Aorta (tissue), 5 donors: ENCODE results near the gene CCDC144A. TPM values are rescaled to one million over a fixed set of nuclear protein-coding genes. Genes with fewer than 3 reads are reported as not detected.
A peak's percentile ranks its signal among the peaks of the same experiment; 100 is the strongest.
"Not testable (repeated sequence)": the region's sequence is repeated elsewhere in the genome, so short reads cannot be mapped to it uniquely, and the experiment has no call there.

Source experiments
- ATAC-seq: fragments of 200-7000 bp; cut with Tn5 transposase; one replicate; pipeline ENCODE4 v1.9.1; 2022; ENCODE audit warnings: moderate library complexity; ENCODE audit not compliant: low FRiP score
- DNase-seq, 2 donors: peaks; one replicate each; pipeline ENCODE4 v3.0.0-alpha.2; 2020
- H3K27ac ChIP-seq, 2 donors: one replicate each; pipeline ENCODE4 v1.5.1; 2013; ENCODE audit warnings: low read length in 2 of 2, mild to moderate bottlenecking in 2 of 2, moderate library complexity in 2 of 2, control low read depth in 1 of 2, inconsistent platforms in 1 of 2, low read depth in 1 of 2
- H3K27me3 ChIP-seq, 2 donors: one replicate each; pipeline ENCODE4 v1.6.1; 2013; ENCODE audit warnings: control low read depth in 1 of 2, low read length in 1 of 2, mild to moderate bottlenecking in 1 of 2, moderate library complexity in 1 of 2; ENCODE audit not compliant: insufficient read depth in 2 of 2, control insufficient read depth in 1 of 2
- H3K36me3 ChIP-seq, 2 donors: one replicate each; pipeline ENCODE4 v1.6.1; 2013; ENCODE audit warnings: control low read depth in 1 of 2, low read length in 1 of 2, mild to moderate bottlenecking in 1 of 2; ENCODE audit not compliant: insufficient read depth in 2 of 2, control insufficient read depth in 1 of 2
- H3K4me1 ChIP-seq, 2 donors: one replicate each; pipeline ENCODE4 v1.6.1; 2013; ENCODE audit warnings: low read length in 2 of 2, control low read depth in 1 of 2, mild to moderate bottlenecking in 1 of 2, moderate library complexity in 1 of 2; ENCODE audit not compliant: insufficient read depth in 2 of 2, control insufficient read depth in 1 of 2
- H3K4me3 ChIP-seq, 2 donors: one replicate each; pipeline ENCODE4 v1.5.1; 2013; ENCODE audit warnings: low read length in 2 of 2, control low read depth in 1 of 2, mild to moderate bottlenecking in 1 of 2
- H3K9me3 ChIP-seq: one replicate; pipeline ENCODE4 v1.6.1; 2013; ENCODE audit warnings: mild to moderate bottlenecking, low read length; ENCODE audit not compliant: control insufficient read depth
- WGBS, 2 donors: extraction: QIAGEN DNeasy Blood & Tissue Kit; methylation state at CpG; one replicate each; pipeline ENCODE4 v1.1.7; 2013; 5-methylcytosine and 5-hydroxymethylcytosine counted together
- intact Hi-C, 2 donors: fragments of 100-400 bp; cut with DNase I; formaldehyde crosslinking; loops; one replicate each; pipeline versions ENCODE4 v1.14.2 to v1.15.0; 2022
- long read RNA-seq, 2 donors: library from polyadenylated mRNA; unstranded; transcript quantifications; one replicate each; pipeline ENCODE4 v2.0.0, GENCODE V29; 2020 to 2021
- polyA plus RNA-seq, 2 donors: library from polyadenylated mRNA; stranded (reverse); fragments of 200-250 nt; gene quantifications; one replicate each; pipeline ENCODE4 v1.2.3, GENCODE V29; 2013
- total RNA-seq, 2 donors: library from RNA; stranded (reverse); fragmentation: NEBNext Ultra II Directional; extraction: Animal tissue kit (Norgen Biotek cat#: 25700); gene quantifications; one replicate each; pipeline ENCODE4 v1.2.1, GENCODE V29; 2021
- donor health status: healthy with polysubstance abuse.
- donor health status: Bipolar disorder and iron deficiency.
- donor health status: DM: no; HTN: no; CAD: no.
- donor health status: DM: no; HTN: no; CAD: no.
- donor health status: DM: yes; HTN: yes; CAD: no.

Gene CCDC144A
- total RNA-seq: 10 to 100 TPM in 1 of 2 donors, 1 to 10 TPM in 1; 2.5 to 18.6 TPM
- polyA plus RNA-seq: 1 to 10 TPM in 1 of 2 donors, not detected in 1; 3.2 TPM
- long read RNA-seq, donor 1, partial matches to known transcripts: 3 of 5 reads
- long read RNA-seq, donor 1, other reads (novel, unspliced or antisense): 2 of 5 reads
- long read RNA-seq, donor 2: 0 reads

GRCh38 chr17:16689731-16690281, at the start of gene CCDC144A:
TSS of gene CCDC144A (plus strand) at chr17:16690241. CDS start at chr17:16690401, 160 bp downstream.
- H3K4me3 ChIP-seq, intact Hi-C loops, H3K36me3 ChIP-seq, H3K27ac ChIP-seq, H3K4me1 ChIP-seq, DNase-seq, H3K9me3 ChIP-seq, H3K27me3 ChIP-seq: not testable (repeated sequence)
- 56 to 61% methylated on average over 23 to 33 of the region's 33 CpGs for WGBS, 2 donors
- ATAC-seq: peak; percentile 76

- Histone ChIP-seq H3K27me3 (no peaks in the 10 kb centered on the region), H3K36me3 (no peaks in the 10 kb centered on the region), H3K4me3 (no peak overlapping the region), H3K4me1 (no peaks in the 10 kb centered on the region), H3K9me3 (no peaks in the 10 kb centered on the region), H3K27ac (no peak overlapping the region)
- no peak for DNase-seq
- intact Hi-C loops: no loop called here
- ATAC-seq: no peak
- WGBS, 2 donors: 94 to 97% methylated on average over 3 of the region's 3 CpGs
These were observed 40.5 kb upstream of the CCDC144A start for GRCh38 chr17:16649585-16649984.

GRCh38 chr17:16652252-16652651, 37.8 kb upstream of the CCDC144A start:
- Histone ChIP-seq H3K9me3 (no peaks in the 10 kb centered on the region), H3K27ac (no peak overlapping the region), H3K36me3 (no peaks in the 10 kb centered on the region), H3K4me1 (no peaks in the 10 kb centered on the region), H3K4me3 (no peak overlapping the region), H3K27me3 (no peaks in the 10 kb centered on the region)
- no peak for ATAC-seq
- WGBS, 2 donors: 94 to 97% methylated on average over 4 of the region's 4 CpGs
- no peak for DNase-seq
- intact Hi-C loops: no loop called here

GRCh38 chr17:16652847-16653366, 37.1 kb upstream of the CCDC144A start:
- Histone ChIP-seq H3K27me3 (no peaks in the 10 kb centered on the region), H3K27ac (peak overlapping the region; percentile 48 to 88), H3K4me1 (no peaks in the 10 kb centered on the region), H3K4me3 (peak overlapping the region; percentile 70 to 79), H3K36me3 (no peaks in the 10 kb centered on the region), H3K9me3 (no peaks in the 10 kb centered on the region)
- intact Hi-C loops: no loop called here
- ATAC-seq (no peak), DNase-seq (no peak)
- 7 to 8% methylated on average over 7 to 8 of the region's 8 CpGs for WGBS, 2 donors

- no peaks in the 10 kb centered on the region for H3K9me3 ChIP-seq
- H3K4me3 ChIP-seq: peak within 1 kb of the TSS; percentile 70 to 79
- WGBS, 2 donors: 0% methylated on average over 55 of the region's 55 CpGs
- intact Hi-C loops: no loop called here
- H3K4me1 ChIP-seq: no peaks in the 10 kb centered on the region
- peak within 1 kb of the TSS; percentile 48 to 88 for H3K27ac ChIP-seq
- ATAC-seq (peak; percentile 97), DNase-seq (peak; percentile 94 to 99)
- no peaks in the 10 kb centered on the region for H3K27me3 ChIP-seq
- no peaks in the 10 kb centered on the region for H3K36me3 ChIP-seq
These were observed 36.5 kb upstream of the CCDC144A start, which contains the start of gene ZNF624 for GRCh38 chr17:16653367-16654041. TSS of gene ZNF624 (minus strand) at chr17:16653850.

GRCh38 chr17:16661217-16661616, 28.8 kb upstream of the CCDC144A start:
- Histone ChIP-seq H3K9me3 (no peaks in the 10 kb centered on the region), H3K36me3 (no peaks in the 10 kb centered on the region), H3K27ac (no peak overlapping the region), H3K4me1 (no peaks in the 10 kb centered on the region), H3K4me3 (no peak overlapping the region), H3K27me3 (no peaks in the 10 kb centered on the region)
- no peak for DNase-seq
- intact Hi-C loops: no loop called here
- ATAC-seq: no peak

- intact Hi-C loops: no loop called here
- no peaks in the 10 kb centered on the region for H3K4me1 ChIP-seq
- H3K36me3 ChIP-seq: no peaks in the 10 kb centered on the region
- ATAC-seq: no peak
- no peaks in the 10 kb centered on the region for H3K27me3 ChIP-seq
- no peak overlapping the region for H3K4me3 ChIP-seq
- H3K9me3 ChIP-seq: no peaks in the 10 kb centered on the region
- no peak for DNase-seq
- H3K27ac ChIP-seq: no peak overlapping the region
- WGBS, 2 donors: 85 to 86% methylated on average over 1 of the region's 1 CpG
These were observed 27.1 kb upstream of the CCDC144A start for GRCh38 chr17:16662936-16663335.

GRCh38 chr17:16666553-16666906, 23.5 kb upstream of the CCDC144A start:
- 45 to 49% methylated on average over 24 of the region's 24 CpGs for whole genome bisulfite sequencing, 2 donors
- H3K9me3 ChIP-seq, H3K27ac ChIP-seq, intact Hi-C loops, H3K27me3 ChIP-seq, DNase-seq, H3K36me3 ChIP-seq, H3K4me3 ChIP-seq, H3K4me1 ChIP-seq: not testable (repeated sequence)
- ATAC-seq: peak; percentile 22
